Activated CD8-positive, alpha-beta memory T cell treated with anti-CD3 and anti-CD28 coated beads, Interleukin-2, amount 50 U/mL, for 1 hour (primary cell): ENCODE data around the gene RNF32.
"Not testable (repeated sequence)": the region's sequence is repeated elsewhere in the genome, so short reads cannot be mapped to it uniquely, and the experiment has no call there.

Experiments used
- DNase-seq: peaks from one replicate; pipeline ENCODE4 v3.0.0-alpha.2; 2020; ENCODE audit errors: extremely low read depth

The RNF32 gene

GRCh38 chr7:156675721-156676120, 35.1 kb downstream of the RNF32 start:
- DNase-seq, result no peak

- no peak for DNase-seq
Measured at GRCh38 chr7:156676263-156676662, 35.7 kb downstream of the RNF32 start.

- DNase-seq, result no peak
Measured at GRCh38 chr7:156677374-156678054, 36.9 kb downstream of the RNF32 start.

DNA sequence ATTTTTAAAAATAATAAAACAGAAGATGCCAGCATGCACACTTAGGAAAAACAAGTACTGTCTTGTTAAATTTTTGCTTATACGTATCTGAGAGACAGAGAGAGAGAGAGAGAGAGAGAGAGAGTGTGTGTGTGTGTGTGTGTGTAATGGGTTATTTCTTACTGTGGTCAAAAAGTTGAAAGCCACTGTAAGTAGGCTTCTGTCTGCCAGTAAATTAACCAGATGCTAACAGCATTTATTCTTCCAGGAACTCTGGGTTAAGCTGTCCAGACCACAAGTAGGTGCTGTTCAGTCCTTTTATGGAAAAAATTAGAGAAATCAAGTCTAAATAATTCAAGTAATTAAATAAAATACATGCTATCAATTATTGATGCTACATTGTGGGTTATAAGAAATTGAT, 39.7 kb downstream of the RNF32 start:
- DNase-seq, result no peak

DNA sequence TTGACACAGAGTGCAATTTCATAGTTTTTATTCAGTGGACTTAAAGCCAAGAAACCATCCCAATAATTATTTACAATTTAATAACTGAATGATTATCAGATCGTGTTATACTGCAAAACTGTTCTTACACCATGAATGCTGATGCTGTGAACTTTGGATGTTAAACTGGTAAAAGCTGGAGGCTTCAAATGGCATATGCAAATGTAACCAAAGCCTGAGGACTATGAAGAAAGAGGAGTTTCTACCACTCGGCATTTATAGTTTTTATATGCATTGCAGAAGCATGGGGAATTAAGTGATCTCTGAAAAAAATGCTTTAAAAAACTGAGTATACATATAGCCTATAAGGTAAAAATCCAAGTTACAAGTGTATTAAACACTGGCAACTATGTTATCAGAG, 42.4 kb downstream of the RNF32 start:
- no peak for DNase-seq

DNA sequence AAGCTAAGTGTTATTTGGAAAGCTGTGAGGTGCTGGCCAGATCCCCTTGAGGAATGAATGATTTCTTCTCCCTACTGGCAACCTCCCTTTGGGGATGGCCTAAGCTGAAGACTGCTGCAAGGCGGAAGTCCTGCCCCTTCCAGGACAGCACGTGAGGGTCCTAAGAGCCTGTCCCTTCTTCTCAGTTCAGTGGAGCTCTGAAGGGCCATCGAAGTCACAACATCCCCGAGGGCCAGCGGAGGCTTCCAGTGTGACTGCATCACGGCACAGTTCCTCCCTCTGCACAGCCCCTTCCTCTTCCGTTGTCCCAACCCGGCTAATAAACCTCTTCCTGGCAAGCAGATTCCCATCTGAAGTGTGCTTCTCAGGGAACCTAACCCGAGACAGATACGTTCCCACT, 43.7 kb downstream of the RNF32 start:
- DNase-seq, result no peak

- DNase-seq, result no peak
Measured at GRCh38 chr7:156684661-156685060, 44.1 kb downstream of the RNF32 start.

GRCh38 chr7:156691764-156692163, 51.2 kb downstream of the RNF32 start:
- no peak for DNase-seq

- no peak for DNase-seq
Measured at GRCh38 chr7:156692849-156693248, 52.3 kb downstream of the RNF32 start.

GRCh38 chr7:156693627-156694026, 53.1 kb downstream of the RNF32 start:
- DNase-seq, result no peak

DNA sequence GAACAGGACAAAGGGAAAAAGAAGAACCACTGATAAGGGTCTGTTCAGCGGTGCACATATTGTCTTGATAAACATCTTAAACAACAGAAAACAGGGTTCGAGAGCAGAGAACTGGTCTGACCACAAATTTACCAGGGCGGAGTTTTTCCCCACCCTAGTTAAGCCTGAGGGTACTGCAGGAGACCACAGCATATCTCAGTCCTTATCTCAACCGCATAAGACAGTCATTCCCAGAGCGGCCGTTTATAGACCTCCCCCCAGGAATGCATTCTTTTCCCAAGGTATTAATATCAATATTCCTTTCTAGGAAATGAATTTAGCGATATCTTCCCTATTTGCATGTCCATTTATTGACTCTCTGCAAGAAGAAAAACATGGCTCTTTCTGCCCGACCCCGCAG, 56.7 kb downstream of the RNF32 start:
- DNase-seq, result not testable (repeated sequence)

DNA sequence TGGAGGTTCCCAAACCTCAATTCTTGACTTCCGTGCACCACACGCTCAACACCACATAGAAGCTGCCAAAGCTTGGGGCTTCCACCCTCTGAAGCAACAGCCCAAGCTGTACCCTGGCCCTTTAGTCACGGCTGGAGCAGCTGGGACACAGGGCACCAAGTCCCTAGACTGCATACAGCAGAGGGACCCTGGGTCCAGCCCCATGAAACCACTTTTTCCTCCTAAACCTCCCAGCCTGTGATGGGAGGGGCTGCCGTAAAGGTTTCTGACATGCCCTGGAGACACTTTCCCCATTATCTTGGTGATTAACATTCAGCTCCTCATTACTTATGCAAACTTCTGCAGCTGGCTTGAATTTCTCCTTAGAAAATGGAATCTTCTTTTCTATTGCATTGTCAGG, 57.9 kb downstream of the RNF32 start:
- DNase-seq, result not testable (repeated sequence)

DNA sequence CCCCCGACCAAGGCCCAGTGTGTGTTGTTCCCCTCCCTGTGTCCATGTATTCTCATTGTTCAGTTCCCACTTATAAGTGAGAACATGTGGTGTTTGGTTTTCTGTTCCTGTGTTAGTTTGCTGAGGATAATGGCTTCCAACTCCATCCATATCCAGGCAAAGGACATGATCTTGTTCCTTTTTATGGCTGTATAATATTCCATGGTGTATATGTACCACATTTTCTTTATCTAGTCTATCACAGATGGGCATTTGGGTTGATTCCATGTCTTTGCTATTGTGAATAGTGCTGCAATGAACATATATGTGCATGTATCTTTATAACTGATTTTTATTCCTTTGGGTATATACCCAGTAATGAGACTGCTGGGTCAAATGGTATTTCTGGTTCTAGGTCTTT, 61.2 kb downstream of the RNF32 start:
- DNase-seq, result not testable (repeated sequence)

DNA sequence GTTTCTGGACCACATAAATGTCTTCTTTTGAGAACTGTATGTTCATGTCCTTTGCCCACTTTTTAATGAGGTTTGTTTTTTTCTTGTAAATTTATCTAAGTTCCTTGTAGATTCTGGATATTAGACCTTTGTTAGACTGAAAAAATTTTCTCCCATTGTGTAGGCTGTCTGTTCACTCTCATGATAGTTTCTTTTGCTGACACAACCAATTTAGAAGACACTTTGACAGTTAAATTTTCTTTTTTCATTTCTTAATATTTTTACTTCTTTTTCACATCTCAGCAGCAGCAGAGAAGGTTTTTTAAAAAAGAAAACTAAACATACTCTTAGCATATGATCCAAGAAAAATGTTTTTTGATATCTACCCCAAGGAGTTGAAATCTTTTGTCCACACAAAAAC, 61.8 kb downstream of the RNF32 start:
- DNase-seq, result no peak

GRCh38 chr7:156703209-156703608, 62.6 kb downstream of the RNF32 start:
- DNase-seq, result no peak

DNA sequence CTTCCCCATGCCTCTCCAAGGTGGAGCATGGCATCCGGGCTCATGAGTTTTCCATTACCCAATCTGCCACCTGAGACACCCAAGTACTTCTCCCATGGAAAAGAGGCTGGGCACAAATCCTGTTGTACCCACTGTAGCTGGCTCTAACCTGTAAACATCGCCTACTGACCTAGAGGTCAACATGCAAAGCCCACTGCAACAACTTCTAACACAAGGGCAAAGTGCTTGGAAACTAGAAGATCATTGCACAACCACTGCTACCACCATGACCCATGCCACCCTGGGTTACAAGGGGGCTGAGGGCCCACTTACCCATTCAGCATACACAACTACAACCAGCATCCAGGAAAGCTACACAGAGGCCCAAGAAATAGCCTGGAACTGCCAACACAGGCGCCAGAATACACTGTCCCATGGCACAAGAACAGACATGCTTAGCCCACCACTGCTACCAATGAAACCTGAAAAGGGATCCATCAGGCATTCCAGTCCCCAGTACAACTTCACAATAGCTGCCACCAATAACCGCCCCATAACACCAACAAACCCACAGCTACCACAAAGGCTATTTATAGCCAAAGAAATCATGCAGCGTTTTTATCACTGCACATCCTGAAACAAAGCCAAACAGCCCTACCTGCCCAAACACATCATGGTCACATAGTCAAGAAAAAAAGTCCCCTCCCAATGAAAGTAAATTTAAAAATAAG, 63.4 kb downstream of the RNF32 start:
- DNase-seq, result no peak

GRCh38 chr7:156722043-156722826, 81.7 kb downstream of the RNF32 start:
- no peak for DNase-seq

DNA sequence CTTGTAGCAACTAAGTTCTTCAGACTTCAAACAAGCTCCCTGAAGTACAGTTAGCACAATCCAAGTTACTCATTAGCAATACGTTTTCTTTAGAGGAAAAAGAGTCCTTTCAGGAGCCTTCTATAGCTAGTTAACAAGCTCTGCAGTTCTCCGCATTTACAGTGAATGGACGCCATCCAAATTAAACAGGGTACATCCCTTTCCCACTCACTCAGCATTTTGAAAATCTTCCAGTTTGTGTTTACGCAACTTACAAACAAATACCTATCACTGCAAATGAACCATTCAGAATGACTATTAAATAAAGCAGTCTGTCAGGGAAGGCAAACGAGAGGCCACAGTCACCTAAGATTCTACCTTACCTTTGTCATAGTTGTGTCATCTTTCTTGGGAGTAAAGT, 84.5 kb downstream of the RNF32 start:
- no peak for DNase-seq

DNA sequence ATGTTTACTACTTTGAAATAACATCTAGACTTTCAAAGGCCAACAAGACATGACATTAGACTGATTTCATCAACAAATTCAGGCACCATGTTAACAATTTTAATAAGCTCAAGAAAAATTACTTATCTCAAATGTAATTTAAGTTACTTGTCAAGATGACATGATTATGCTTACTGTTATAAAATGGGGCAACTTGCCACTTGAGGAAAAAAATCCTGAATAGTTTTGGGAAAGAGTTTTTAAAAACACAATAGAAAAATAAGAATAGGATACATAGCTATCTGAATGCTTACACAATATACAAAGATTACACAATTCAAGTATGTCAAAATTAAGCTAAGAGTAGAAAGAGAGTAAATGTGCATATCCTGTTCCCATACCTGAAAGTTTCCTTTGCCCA, 85.4 kb downstream of the RNF32 start:
- DNase-seq, result no peak
